GM19397 (cell line): ENCODE results near the gene MYPOP.
"Not testable (repeated sequence)": the region's sequence is repeated elsewhere in the genome, so short reads cannot be mapped to it uniquely, and the experiment has no call there.

ENCODE experiments used
- ATAC-seq: cut with Tn5 transposase; IDR thresholded peaks from one replicate; pipeline ENCODE4 v1.9.1; 2021; ENCODE audit warnings: mild to moderate bottlenecking, moderate library complexity; ENCODE audit not compliant: unreplicated experiment

MYPOP gene

DNA sequence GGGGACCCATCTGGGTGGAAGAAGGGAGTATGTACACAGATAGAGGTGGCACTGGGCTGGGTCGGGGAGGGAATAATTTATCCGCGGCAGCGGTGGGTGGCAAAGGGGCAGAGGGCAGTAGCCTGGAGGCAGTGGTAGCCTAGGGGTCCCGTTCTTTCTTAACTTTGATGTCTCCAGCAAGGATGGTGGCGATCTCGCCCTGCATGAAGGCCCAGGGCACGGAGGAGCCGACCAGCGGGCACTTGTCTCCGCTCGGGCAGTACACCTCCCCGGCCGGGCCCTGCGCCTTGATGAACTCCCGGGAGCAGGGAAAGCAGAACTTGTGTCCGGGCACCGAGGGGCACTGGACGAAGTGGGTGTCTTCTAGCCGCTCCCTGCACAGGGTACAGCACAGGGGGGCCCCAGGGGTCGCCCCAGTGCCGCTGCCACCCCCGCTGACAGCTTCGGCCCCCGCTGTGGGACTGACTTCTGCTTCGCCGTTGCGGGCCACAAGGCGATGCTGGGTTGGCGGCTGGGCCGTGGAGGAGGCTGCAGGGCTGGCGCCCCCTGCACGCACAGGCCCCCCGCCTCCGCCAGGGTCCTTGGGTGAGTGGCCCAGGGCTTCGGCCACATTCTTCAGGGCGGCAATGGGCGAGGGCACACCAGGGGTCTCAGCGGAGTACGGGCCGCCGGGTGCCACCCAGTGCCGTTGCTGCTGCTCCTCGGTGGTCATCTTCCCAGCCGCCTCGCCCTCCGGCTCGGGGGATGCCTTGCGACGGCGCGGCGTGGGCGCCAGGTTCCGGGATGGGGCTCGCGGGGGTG, 18.3 kb downstream of the MYPOP start:
- ATAC-seq: no peak

DNA sequence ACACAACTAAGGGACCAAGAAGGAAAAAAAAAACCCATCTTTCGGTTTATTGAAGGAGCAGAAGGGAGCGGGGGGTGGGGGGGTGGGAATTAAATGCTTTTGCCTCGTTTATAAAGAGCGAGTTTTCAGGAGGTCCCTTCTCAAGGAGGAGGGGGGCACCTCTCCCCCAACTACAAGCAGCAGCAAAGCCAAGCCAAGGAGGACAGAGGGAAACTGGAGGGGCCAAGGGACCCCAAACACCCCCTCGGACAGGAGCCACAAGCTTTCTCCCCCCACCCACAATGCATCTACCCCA, 18.9 kb downstream of the MYPOP start:
- ATAC-seq: no peak

DNA sequence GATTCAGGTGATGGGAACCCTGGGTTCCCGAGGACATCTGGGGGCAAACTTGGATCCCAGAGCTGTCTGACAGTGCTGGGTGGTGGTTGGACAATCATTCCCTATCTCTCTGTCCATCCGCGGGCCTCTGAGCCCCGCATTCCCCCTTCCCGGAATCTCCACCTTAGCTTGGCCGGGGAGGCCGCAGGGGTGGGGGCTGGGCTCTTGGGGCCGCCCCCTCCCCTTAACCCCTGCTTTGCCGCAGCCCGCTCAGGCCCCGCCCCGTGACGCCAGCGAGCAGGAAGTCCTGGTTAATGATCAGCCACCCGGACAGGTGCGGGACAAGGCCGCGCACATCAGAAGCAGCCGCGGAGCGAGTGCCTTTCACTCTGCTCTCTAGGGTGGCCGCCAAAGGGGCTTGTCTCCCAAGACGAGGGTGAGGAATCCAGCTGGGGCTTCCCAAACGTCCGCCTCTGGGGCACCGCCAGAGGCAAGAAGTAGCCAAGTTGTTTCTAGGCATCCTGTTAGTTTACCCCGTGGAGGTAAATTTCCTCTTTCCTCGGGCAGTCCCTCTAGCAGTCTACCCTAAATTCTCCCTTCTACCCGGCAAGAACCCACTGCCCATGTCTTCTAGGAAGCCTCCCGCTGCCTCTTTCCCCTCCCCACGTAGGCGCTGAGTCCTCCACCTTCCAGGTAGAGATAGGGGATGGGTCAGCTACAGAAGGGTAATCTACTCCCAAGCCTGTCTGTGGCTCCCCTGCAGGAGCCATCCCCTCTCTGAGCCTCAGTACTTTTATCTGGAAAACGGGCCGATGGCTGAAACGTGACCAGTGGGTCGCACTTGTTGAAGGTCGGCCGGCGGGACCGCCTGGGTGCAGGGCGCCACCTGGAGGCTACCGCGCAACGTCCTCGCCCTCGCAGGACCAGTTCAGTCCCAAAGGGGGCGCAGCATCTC, 19.5 kb downstream of the MYPOP start:
- peak; percentile 26 for ATAC-seq

DNA sequence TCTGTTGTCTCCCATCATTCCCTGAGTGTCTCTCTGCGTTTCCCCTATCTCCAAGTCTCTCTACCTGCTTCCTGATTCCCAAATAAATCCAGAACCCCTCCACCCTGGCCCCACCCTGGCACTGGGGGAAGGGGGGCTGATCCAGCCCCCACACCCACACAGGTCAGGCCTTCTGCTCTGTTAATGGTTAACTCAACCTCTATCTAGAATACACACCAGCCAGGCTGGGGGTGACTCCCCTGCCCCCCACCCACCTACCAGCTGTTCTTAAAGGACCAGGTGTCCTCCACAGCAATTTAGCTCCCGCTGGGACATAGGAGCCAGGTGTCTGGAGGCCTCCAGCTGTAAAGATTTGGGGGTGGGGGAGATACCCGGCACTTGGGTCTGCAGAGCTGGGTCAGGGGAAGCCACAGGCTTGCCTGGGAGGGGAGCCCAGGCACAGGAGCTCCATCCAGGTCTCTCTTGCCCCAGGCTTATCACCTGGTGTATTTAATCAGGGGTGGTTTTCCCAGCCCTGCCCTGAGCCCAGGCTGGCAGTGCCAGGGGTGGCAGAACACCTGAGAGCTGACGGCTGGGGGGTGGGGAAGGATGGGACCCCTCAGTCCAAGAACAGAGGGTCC, 20.4 kb downstream of the MYPOP start:
- no peak for ATAC-seq

DNA sequence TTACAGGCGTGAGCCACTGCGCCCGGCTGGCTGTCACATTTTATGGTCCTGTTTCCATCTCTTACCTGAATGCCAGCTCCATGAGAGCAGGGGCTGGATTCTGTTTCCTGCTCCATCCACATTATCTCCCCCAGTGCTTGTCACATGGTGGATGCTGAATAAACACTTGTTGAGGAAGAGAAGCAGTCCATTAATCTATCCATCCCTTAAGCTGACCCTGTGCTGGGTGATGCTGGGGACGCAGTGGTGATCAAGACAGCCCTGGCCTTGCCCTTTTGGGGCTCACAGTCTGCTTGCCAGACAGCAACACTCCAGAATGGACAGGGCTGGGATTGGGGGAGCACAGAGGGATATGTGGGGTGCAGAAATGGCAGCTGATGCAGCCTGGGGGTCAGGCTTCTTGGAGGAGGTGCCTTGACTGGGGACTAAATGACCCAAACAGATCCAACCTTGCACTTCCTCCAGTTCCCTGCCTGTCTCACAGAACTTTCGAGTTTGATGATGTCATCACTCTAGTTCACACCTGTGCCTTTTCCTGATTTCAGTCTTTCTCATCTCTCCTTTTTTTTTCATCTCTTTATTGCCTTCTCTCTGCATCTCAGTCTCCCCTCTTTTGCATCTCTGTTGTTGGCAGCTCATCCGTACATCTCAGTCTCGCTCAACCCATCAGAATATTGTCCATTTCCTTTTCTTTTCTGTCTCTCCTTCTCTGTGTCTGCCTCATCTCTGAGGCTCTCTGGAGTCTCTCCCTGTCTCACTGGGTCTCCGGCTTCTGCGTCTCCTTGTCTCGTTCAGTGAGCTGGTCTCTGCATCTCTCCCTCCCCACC, 21.1 kb downstream of the MYPOP start:
- no peak for ATAC-seq

DNA sequence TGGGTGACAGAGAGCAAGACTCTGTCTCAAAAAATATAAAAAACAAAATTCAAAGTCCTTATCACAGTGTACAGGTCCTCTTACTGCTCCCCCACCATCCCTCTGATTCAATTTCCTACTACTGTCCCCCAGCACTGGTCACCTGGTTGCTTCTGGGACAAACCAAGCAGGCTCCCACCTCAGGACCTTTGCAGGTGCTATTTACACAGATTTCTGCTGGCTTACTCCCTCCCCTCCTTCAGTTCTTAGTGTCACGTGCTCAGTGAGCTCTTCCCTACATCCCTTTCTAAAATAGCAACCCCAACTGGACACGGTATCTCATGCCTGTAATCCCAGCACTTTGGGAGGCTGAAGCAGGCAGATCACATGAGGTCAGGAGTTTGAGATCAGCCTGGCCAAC, 22.4 kb downstream of the MYPOP start:
- no peak for ATAC-seq

DNA sequence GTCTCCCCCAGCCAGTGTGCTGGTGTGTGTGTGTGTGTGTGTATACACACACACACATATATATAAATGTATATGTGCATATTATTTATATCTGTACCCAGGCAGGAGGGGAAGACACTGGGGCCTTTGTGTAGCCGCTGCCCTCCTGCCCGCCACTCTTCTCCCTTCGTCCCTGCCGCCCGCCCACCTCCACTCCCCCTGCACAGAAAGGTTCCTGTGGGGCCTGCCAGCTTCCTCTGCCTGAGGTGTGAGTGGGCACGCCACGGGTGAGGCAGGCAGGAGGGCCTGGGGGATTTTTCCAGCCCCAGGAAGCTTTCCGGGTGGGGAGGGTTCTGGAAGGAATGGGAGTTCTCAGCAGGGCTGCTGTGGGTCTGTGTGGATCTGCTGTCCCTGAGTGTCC, 23.4 kb downstream of the MYPOP start:
- no peak for ATAC-seq

DNA sequence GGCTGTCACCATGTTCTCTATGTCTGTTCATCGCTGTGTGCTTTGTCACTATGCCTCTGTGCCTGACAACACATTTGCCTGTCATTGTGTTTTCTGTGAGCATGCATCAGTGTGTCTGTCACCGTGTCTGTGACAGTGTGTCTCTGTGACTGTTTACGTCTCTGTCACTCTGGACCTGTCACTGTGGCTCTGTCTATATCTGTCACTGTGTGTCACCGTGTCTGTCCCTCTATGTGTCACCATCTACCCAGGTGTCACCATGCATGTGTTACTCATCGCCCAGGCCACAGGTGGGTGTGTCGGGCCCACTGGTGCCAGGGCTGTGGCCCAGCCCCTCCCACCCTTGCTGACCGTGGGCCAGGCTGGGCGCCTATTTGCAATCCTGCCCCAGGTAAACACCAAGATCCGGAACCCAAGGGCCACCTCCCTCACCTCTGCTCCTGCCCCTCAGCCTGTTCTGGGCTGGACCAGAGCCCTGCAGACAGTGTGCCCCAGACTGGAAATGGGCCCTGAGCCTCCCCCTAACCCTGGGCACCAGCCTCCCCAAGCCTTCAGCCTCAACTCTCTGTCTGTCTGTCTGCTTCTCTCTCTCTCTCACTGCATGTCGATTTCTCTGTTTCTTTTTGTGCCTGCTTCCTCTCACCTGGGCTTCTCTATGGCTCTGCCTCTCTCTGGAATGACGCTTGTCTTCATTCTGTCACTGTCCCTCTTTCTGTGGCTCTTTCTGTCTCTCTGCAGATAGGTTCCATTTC, 24.2 kb downstream of the MYPOP start:
- ATAC-seq: no peak

DNA sequence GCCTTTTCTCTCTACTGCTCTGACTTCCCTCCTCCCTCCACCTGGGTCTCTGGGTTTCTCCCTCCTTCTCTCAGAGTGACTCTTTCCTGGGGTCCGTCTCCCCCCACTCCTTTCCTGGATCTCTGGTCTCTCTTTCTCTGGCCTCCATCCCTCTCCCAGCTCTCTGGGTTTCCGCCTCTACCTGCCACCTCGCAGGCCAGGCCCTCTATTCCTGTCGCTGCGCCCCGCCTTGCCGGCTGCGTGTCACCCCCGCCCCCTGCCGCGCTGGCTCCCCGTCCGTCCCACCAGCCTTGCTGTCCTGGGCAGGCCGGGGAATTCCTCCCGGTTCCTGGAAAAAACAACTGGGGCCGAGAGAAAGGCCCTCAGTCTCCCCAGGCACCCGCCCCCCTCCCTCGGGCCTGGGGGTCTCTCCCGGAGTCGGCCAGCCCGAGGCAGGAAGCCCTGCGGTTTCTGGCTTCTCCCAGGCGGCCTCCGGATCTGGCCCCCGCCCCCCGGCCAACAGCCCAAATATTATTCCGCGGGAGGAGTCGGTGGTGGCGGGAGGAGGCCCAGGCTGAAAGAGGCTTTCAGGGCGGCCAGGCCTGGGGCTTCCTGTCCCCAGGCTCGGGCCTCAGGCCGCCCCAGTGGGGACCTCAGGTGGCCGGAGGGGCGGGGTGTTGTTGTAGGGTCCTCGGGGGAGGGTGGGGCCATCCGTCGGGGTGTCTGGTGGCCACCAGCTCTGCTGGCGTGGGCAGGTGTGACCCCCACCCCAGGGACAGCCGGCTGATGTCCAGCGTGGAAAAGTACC, 25.8 kb downstream of the MYPOP start:
- no peak for ATAC-seq

DNA sequence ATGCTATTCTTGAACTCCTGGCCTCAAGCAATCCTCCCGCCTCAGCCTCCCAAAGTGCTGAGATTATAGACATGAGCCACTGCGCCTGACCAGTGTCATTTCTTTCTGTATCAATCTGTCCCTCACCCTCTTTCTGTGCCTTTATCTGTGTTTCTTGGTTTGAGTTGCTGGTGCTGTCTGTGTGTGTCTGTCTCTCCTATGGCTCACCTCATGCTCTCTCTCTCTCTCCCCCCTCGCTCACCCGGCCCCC, 26.3 kb downstream of the MYPOP start:
- no peak for ATAC-seq

DNA sequence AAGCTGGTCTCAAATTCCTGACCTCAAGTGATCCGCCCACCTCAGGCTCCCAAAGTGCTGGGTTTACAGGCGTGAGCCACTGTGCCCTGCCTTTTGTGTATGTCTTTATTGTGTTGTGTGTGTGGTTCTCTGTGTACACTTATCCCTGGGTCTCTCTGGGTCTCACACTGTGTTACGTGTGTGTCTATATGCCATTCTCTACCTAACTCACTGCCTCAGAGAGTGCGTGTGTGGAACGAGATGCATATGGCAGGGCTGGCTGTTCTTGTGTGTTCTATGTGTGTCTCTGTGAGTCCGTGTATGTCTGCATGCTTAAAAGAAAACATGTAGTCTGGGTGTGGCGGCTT, 27.8 kb downstream of the MYPOP start:
- no peak for ATAC-seq

DNA sequence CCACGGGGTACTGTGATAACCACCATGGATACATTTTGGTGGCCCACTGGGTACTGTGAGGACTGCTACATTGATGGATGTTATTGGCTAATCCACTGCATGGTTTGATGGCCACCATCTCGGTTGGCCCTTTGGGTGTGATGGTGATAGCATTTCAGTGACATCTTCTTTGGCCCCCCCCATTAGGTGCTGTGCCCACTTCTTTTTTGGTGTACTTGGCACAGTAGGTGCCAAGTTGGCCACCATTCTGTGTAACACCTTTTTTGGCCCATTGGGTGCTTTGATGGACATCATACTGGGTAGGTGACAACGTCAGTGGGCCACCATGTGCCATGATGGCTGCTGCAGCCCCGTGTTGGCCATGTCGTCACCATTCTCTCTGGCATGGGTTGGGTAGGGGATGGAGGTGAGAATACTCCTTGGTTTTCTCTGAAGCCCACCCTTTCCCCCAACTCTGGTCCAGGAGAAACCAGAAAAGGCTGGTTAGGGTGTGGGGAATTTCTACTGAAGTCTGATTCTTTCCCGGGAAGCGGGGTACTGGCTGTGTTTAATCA, 29.1 kb downstream of the MYPOP start:
- no peak for ATAC-seq

DNA sequence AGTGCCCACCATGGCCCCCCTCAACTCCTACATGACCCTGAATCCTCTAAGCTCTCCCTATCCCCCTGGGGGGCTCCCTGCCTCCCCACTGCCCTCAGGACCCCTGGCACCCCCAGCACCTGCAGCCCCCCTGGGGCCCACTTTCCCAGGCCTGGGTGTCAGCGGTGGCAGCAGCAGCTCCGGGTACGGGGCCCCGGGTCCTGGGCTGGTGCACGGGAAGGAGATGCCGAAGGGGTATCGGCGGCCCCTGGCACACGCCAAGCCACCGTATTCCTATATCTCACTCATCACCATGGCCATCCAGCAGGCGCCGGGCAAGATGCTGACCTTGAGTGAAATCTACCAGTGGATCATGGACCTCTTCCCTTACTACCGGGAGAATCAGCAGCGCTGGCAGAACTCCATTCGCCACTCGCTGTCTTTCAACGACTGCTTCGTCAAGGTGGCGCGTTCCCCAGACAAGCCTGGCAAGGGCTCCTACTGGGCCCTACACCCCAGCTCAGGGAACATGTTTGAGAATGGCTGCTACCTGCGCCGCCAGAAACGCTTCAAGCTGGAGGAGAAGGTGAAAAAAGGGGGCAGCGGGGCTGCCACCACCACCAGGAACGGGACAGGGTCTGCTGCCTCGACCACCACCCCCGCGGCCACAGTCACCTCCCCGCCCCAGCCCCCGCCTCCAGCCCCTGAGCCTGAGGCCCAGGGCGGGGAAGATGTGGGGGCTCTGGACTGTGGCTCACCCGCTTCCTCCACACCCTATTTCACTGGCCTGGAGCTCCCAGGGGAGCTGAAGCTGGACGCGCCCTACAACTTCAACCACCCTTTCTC, 30.1 kb downstream of the MYPOP start:
- ATAC-seq: no peak

DNA sequence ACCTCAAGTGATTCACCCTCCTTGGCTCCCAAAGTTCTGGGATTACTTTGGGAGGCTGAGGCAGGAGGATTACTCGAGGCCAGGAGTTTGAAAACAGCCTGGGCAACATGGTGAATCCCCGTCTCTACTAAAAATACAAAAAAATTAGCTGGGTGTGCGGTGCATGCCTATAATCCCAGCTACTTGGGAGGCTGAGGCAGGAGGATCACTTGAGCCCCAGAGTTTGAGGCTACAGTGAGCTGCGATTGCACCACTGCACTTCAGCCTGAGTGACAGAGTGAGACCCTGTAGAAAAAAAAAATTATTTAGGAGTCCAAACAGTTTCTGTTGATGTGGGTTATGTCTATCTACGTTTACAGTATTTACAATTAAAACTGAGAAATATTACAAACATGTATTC, 31.6 kb downstream of the MYPOP start:
- ATAC-seq: no peak

DNA sequence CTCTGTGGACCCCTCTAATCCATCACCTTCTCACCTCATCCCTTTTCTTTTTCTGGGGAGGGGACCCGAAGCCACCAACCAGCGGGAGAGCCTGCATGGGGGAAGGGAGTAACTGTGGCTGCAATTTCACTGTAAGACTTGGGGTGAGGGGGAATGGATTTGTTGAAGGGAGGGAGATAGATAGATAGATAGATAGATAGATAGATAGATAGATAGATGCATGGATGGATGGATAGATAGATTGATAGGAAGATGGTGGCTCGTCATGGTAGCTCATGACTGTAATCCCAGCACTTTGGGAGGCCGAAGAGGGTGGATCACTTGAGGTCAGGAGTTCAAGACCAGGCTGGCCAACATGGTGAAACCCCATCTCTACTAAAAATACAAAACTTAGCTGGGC, 35.2 kb downstream of the MYPOP start:
- ATAC-seq: not testable (repeated sequence)

DNA sequence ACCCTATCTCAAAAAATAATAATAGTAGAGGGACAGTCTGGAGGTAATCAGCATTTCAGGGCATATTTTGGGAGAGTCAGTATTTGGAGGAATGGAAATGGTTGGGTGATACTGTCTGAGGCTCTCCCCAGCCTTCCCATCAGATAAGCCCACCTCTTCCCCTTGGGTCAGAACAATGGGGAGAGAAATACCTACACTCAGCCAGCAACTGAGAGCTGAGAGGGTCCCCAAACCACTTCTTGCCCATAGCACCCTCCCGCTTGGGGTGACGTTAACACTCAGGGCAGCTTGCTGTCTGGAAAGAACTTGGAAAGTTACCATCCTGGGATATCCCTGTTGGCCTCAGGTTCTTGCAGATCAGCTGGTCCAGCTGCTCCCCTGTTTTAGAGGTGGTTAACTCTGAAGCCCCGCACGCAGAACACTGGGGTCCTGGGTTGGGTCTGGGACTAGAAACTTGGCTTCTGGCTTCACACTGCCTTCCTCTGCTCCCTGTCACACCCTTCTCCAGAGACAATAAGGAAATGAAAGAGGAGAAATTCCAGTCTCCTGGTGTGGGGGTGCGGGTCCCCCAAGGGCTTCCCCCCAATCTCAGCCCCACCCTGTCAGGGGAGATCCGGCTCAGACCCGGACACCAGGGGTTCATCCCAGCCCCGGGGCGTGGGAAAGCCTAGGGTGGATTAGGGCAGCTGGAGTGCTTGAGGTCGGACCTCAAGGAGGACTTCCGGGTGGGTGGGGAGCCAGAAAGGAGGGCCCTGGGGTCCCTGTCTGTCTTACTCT, 35.8 kb downstream of the MYPOP start:
- no peak for ATAC-seq

DNA sequence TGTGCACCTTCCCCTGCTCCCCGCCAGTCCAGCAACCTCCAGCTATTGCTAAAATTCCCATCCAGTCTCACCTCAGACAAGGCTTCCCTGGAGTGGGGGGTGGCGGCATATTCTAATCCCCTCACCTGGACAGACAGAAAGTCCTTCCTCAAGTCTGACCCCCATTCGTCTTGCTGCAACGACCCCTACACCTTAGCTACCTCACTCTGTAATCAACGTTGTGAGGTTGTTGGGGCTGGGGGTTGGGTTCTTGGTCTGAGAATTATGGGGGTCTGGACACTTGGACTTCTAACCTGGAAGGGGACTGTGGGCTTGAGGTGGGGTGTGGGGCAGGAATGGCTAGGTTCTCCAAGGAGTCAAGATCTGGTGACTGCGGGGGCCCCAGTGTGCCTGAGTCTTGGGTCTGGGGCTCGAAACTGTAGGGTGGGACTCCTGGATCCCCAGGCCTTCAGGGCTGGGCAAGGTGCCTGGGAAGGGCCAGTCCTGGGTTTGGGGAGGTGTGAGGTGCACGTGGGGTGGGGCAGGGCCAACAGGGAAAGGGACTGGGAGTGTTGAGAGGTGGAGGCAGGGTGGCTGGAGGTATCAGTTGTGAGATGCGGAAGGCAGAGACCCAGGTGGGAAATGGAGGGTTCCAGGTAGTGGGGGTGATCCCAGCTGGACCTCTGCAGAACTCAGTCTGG, 37.0 kb downstream of the MYPOP start:
- no peak for ATAC-seq
